Transverse colon (tissue), 4 donors: Measurements from ENCODE around the gene CRTAP.

Source experiments
- CTCF ChIP-seq, 5 experiments: fragments of 200-600 bp in 3 of 5; fragments of 450-650 bp in 2 of 5; sonication (generic) in 3 of 5; IDR thresholded peaks; 1 replicate in 2 of 5; 2 replicates in 3 of 5; pipeline ENCODE4 v1.5.1; 2016 to 2017; ENCODE audit warnings: antibody characterized with exemption in 5 of 5, inconsistent platforms in 3 of 5, mild to moderate bottlenecking in 2 of 5, moderate library complexity in 1 of 5
- POLR2AphosphoS5 ChIP-seq, 3 donors: sonication (generic); formaldehyde crosslinking; IDR thresholded peaks; one replicate each; pipeline ENCODE4 v1.6.1; 2016; ENCODE audit warnings: antibody characterized with exemption in 3 of 3

- TF ChIP-seq CTCF (IDR thresholded peaks at IDR 0.05) (no peak), POLR2AphosphoS5 (IDR thresholded peaks at IDR 0.05) (no peak)
These were observed 12.0 kb downstream of the CRTAP start for GRCh38 chr3:33125840-33126239.
